Left lung (tissue), 10 donors: ENCODE measurements around the gene FAM228B. TPM values are rescaled to one million over a fixed set of nuclear protein-coding genes. Genes with fewer than 3 reads are reported as not detected.
"Not testable (repeated sequence)": the region's sequence is repeated elsewhere in the genome, so short reads cannot be mapped to it uniquely, and the experiment has no call there.

Experiments used
- ATAC-seq: fragments of 200-7000 bp; cut with Tn5 transposase; one replicate; pipeline ENCODE4 v1.9.1; 2020; ENCODE audit warnings: moderate library complexity
- DNase-seq, 4 donors: peaks; one replicate each; pipeline ENCODE4 v3.0.0-alpha.2; 2013 to 2020
- H3K27ac ChIP-seq, 2 donors: fragments of 200-600 bp; sonication (generic) in 1 of 2; one replicate each; pipeline versions ENCODE4 v1.5.0 to v1.8.0; 2020 to 2021
- H3K27me3 ChIP-seq, 2 donors: fragments of 200-600 bp; sonication (generic) in 1 of 2; one replicate each; pipeline versions ENCODE4 v1.5.0 to v1.8.0; 2020 to 2021
- H3K36me3 ChIP-seq, 2 donors: fragments of 200-600 bp; sonication (generic) in 1 of 2; one replicate each; pipeline versions ENCODE4 v1.5.0 to v1.8.0; 2020 to 2021
- H3K4me1 ChIP-seq, 2 donors: fragments of 200-600 bp; one replicate each; pipeline ENCODE4 v1.8.0; 2021
- H3K4me3 ChIP-seq, 2 donors: fragments of 200-600 bp; sonication (generic) in 1 of 2; one replicate each; pipeline versions ENCODE4 v1.5.0 to v1.8.0; 2020 to 2021; ENCODE audit warnings: mild to moderate bottlenecking in 1 of 2
- H3K9me3 ChIP-seq, 2 donors: fragments of 200-600 bp; sonication (generic) in 1 of 2; one replicate each; pipeline versions ENCODE4 v1.5.0 to v1.8.0; 2020 to 2021
- CTCF ChIP-seq, 2 donors: fragments of 200-600 bp; sonication (generic) in 1 of 2; IDR thresholded peaks; one replicate each; pipeline versions ENCODE4 v1.5.0 to v1.8.0; 2021; ENCODE audit warnings: antibody characterized with exemption in 2 of 2
- intact Hi-C, 2 donors: fragments of 100-400 bp; cut with DNase I; formaldehyde crosslinking; loops; one replicate each; pipeline versions ENCODE4 v1.11.2 to v1.14.2; 2022
- polyA plus RNA-seq, 6 donors: library from polyadenylated mRNA; unstranded; fragments of 120-200 nt; gene quantifications; one replicate each; pipeline ENCODE4 v1.2.1, GENCODE V29; 2013; ENCODE audit not compliant: insufficient read length in 6 of 6
- total RNA-seq, 2 donors: library from RNA; stranded (reverse); fragmentation: NEBNext Ultra II Directional; extraction: Animal tissue kit (Norgen Biotek cat#: 25700); gene quantifications; one replicate each; pipeline ENCODE4 v1.2.1, GENCODE V29; 2021
- donor health status: DM: no; HTN: yes; CAD: no.
- donor health status: DM: no; HTN: no; CAD: no.

Gene FAM228B
- total and polyA plus RNA-seq, 8 donors, result 18.2 to 30.6 (median 26.2) TPM

DNA sequence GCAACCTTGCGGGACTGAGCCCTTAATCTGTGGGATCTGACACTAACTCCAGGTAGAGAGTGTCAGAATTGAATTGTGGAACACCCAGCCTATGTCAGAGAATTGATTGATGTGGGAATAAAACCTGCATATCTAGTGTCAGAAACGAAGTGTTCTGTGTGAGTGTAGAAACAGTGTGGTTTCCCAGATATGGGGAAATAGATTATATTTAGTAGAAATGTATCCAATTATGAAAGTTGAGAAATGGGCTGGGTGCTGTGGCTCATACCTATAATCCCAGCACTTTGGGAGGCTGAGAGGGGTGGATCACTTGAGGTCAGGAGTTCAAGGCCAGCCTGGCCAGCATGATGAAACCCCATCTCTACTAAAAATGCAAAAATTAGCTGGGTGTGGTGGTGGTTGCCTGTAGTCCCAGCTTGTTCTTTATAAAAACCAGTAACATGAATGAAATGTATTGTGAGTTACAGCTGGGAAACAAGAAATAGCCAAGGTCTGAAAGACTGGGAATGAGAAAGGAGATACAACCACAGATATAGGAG, 34.4 kb upstream of the FAM228B start:
- Histone ChIP-seq H3K36me3 (no peaks in the 10 kb centered on the region), H3K4me1 (peaks cover 0 to 12% of the 10 kb centered on the region in 2 donors), H3K27ac (no peak overlapping the region), H3K27me3 (no peaks in the 10 kb centered on the region), H3K9me3 (no peaks in the 10 kb centered on the region), H3K4me3 (no peak overlapping the region)
- ATAC-seq, result no peak
- DNase-seq, result no peak
- intact Hi-C loops, result no loop called here
- no peak for TF ChIP-seq CTCF (IDR thresholded peaks at IDR 0.05)

DNA sequence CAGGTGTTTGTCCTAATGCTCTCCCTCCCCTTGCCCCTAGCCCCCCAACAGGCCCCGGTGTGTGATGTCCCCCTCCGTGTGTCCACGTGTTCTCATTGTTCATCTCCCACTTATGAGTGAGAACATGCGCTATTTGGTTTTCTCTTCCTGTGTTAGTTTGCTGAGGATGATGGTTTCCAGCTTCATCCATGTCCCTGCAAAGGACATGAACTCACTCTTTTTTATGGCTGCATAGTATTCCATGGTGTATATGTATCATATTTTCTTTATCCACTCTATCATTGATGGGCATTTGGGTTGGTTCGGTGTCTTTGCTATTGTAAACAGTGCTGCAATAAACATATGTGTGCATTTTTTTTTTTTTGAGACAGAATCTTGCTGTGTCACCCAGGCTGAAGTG, 30.0 kb upstream of the FAM228B start:
- intact Hi-C loops, H3K9me3 ChIP-seq, DNase-seq, H3K4me1 ChIP-seq, ATAC-seq, H3K4me3 ChIP-seq, H3K27me3 ChIP-seq, H3K27ac ChIP-seq: not testable (repeated sequence)
- H3K36me3 ChIP-seq, result peaks cover 0 to 21% of the 10 kb centered on the region in 2 donors

GRCh38 chr2:24095171-24095677, 28.0 kb upstream of the FAM228B start:
- H3K4me3 ChIP-seq, H3K9me3 ChIP-seq, DNase-seq, H3K27ac ChIP-seq, ATAC-seq, H3K27me3 ChIP-seq, H3K4me1 ChIP-seq, intact Hi-C loops: not testable (repeated sequence)
- H3K36me3 ChIP-seq, result peaks cover 0 to 21% of the 10 kb centered on the region in 2 donors

- H3K4me1 ChIP-seq, H3K27me3 ChIP-seq, H3K9me3 ChIP-seq, DNase-seq, ATAC-seq, H3K4me3 ChIP-seq, intact Hi-C loops, H3K27ac ChIP-seq: not testable (repeated sequence)
- peaks cover 0 to 33% of the 10 kb centered on the region in 2 donors for H3K36me3 ChIP-seq
Observed at GRCh38 chr2:24100732-24101131, 22.5 kb upstream of the FAM228B start.

DNA sequence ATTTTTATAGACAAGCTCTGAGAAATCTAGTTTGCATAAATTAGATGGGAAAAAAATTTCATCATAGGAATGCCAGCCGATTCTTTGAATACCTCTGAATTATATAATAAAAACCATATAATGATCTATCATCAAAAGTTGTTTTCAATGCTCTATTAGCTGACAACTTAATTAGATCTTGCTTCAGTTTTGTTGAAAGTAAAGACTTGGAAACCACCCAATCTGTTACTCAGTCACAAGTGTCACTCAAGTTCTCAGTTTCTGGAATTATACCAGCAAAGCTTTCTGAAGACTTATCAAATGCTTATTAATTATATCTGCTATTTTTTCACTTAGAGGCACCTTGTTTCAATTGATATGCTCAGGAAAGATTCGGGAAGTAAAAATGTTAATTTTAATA, 21.3 kb upstream of the FAM228B start:
- Histone ChIP-seq H3K4me1 (no peaks in the 10 kb centered on the region), H3K27me3 (no peaks in the 10 kb centered on the region), H3K4me3 (no peak overlapping the region), H3K36me3 (peaks cover 0 to 22% of the 10 kb centered on the region in 2 donors), H3K27ac (no peak overlapping the region), H3K9me3 (no peaks in the 10 kb centered on the region)
- no peak for TF ChIP-seq CTCF (IDR thresholded peaks at IDR 0.05)
- intact Hi-C loops, result no loop called here
- ATAC-seq (no peak), DNase-seq (no peak)

DNA sequence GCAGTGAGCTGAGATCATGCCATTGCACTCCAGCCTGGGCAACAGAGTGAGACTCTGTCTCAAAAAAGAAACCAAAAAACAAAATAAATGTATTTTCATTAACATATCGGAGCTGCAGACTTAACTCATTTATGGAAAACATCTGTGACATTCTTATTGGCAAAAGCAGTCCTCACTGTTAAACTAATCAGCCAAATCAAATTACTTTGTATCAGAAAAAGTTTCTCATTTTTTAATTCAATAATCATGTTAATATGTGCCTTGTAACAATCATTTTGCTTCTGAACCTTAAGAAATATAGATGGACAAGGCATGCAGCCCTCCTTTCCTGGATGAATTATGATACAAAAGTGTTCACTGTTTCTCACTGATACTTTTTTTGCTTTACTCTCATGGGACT, 20.6 kb upstream of the FAM228B start:
- no peak overlapping the region for H3K27ac ChIP-seq

More for the DNA sequence above, 20.6 kb upstream of the FAM228B start:
- H3K4me1 ChIP-seq, result no peaks in the 10 kb centered on the region
- ATAC-seq, result no peak
- H3K9me3 ChIP-seq, result no peaks in the 10 kb centered on the region
- intact Hi-C loops, result no loop called here
- H3K36me3 ChIP-seq, result peaks cover 0 to 22% of the 10 kb centered on the region in 2 donors
- H3K27me3 ChIP-seq, result no peaks in the 10 kb centered on the region
- TF ChIP-seq CTCF (IDR thresholded peaks at IDR 0.05), result no peak
- no peak overlapping the region for H3K4me3 ChIP-seq
- DNase-seq, result no peak
